Gastrocnemius medialis (tissue), 4 donors: ENCODE data around the gene ADARB2.

Source experiments
- POLR2A ChIP-seq, 2 donors: fragments of 450-650 bp; IDR thresholded peaks; one replicate each; pipeline ENCODE4 v1.6.1; 2017; ENCODE audit warnings: antibody characterized with exemption in 2 of 2, mild to moderate bottlenecking in 2 of 2, moderate library complexity in 2 of 2
- TF ChIP-seq, protein P1 (sequence below), 5 experiments: fragments of 450-650 bp in 3 of 5; fragments of 200-600 bp in 2 of 5; sonication (generic) in 2 of 5; IDR thresholded peaks in 4 of 5; conservative IDR thresholded peaks in 1 of 5; 1 replicate in 4 of 5; 2 replicates in 1 of 5; pipeline ENCODE4 v1.5.1; 2016 to 2019; ENCODE audit warnings: antibody characterized with exemption in 5 of 5, mild to moderate bottlenecking in 3 of 5, moderate library complexity in 3 of 5

DNA sequence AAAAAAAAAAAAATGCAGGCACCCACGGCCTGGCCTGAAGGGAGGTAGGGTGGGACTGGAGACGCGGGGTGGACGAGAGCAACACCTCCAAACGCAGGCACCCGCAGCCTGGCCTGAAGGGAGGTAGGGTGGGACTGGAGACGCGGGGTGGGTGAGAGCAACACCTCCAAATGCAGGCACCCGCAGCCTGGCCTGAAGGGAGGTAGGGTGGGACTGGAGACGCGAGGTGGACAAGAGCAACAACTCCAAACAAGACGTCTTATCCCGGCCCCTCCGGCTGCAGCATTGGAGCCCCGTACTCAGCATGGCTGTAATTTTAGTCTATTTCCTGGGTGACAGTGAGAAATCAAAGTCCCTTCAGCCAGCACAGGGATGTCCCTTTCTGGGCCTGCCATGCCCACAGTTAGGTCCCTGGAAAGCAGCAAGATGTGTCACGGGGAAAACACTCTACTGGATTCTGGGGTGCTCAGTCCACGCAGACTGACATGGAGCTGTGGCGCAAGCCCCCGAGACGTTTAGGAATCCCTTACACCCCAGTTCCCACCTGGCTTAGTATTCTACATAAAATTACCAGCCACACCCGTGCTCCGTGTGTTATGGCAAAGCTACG lies 561.3 kb downstream of the ADARB2 start:
- TF ChIP-seq, protein P1, sequence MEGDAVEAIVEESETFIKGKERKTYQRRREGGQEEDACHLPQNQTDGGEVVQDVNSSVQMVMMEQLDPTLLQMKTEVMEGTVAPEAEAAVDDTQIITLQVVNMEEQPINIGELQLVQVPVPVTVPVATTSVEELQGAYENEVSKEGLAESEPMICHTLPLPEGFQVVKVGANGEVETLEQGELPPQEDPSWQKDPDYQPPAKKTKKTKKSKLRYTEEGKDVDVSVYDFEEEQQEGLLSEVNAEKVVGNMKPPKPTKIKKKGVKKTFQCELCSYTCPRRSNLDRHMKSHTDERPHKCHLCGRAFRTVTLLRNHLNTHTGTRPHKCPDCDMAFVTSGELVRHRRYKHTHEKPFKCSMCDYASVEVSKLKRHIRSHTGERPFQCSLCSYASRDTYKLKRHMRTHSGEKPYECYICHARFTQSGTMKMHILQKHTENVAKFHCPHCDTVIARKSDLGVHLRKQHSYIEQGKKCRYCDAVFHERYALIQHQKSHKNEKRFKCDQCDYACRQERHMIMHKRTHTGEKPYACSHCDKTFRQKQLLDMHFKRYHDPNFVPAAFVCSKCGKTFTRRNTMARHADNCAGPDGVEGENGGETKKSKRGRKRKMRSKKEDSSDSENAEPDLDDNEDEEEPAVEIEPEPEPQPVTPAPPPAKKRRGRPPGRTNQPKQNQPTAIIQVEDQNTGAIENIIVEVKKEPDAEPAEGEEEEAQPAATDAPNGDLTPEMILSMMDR (IDR thresholded peaks at IDR 0.05 in 4 of 5, conservative IDR thresholded peaks at IDR 0.05 in 1 of 5) = no peak
- no peak for TF ChIP-seq POLR2A (IDR thresholded peaks at IDR 0.05)
